22Rv1 (cell line): ENCODE results near the gene ITCH.

Source experiments
- ZFX ChIP-seq: fragments of 450-650 bp; IDR thresholded peaks from 2 replicates; pipeline ENCODE4 v1.6.1; 2017; ENCODE audit warnings: antibody characterized with exemption, borderline replicate concordance
- TF ChIP-seq, protein P1 (sequence below): fragments of 450-650 bp; IDR thresholded peaks from 2 replicates; pipeline ENCODE4 v1.5.1; 2017; ENCODE audit warnings: mild to moderate bottlenecking

GRCh38 chr20:34431168-34431567 is 68.1 kb downstream of the ITCH start:
- TF ChIP-seq, protein P1, sequence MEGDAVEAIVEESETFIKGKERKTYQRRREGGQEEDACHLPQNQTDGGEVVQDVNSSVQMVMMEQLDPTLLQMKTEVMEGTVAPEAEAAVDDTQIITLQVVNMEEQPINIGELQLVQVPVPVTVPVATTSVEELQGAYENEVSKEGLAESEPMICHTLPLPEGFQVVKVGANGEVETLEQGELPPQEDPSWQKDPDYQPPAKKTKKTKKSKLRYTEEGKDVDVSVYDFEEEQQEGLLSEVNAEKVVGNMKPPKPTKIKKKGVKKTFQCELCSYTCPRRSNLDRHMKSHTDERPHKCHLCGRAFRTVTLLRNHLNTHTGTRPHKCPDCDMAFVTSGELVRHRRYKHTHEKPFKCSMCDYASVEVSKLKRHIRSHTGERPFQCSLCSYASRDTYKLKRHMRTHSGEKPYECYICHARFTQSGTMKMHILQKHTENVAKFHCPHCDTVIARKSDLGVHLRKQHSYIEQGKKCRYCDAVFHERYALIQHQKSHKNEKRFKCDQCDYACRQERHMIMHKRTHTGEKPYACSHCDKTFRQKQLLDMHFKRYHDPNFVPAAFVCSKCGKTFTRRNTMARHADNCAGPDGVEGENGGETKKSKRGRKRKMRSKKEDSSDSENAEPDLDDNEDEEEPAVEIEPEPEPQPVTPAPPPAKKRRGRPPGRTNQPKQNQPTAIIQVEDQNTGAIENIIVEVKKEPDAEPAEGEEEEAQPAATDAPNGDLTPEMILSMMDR = no peak
- TF ChIP-seq ZFX = no peak
